Adipocyte (in vitro differentiated cells): Measurements from ENCODE around the gene HPN.
"Not testable (repeated sequence)": the region's sequence is repeated elsewhere in the genome, so short reads cannot be mapped to it uniquely, and the experiment has no call there.

ENCODE experiments used
- DNase-seq: peaks from one replicate; pipeline ENCODE4 v3.0.0-alpha.2; 2015; ENCODE audit warnings: low read depth
- H3K27me3 ChIP-seq: replicated peaks from 2 replicates; pipeline ENCODE4 v1.7.0; 2013; ENCODE audit warnings: mild to moderate bottlenecking, low read length, moderate library complexity; ENCODE audit not compliant: control insufficient read depth, insufficient read depth
- H3K36me3 ChIP-seq: 2 replicates; pipeline ENCODE4 v1.7.0; 2013; ENCODE audit warnings: low read length, mild to moderate bottlenecking, moderate library complexity; ENCODE audit not compliant: control insufficient read depth, insufficient read depth, severe bottlenecking
- H3K4me1 ChIP-seq: 2 replicates; pipeline ENCODE4 v1.7.0; 2013; ENCODE audit warnings: mild to moderate bottlenecking, low read length, moderate library complexity; ENCODE audit not compliant: control insufficient read depth, insufficient read depth
- H3K4me3 ChIP-seq: 2 replicates; pipeline ENCODE4 v1.7.0; 2013; ENCODE audit warnings: mild to moderate bottlenecking, low read length, moderate library complexity
- H3K9ac ChIP-seq: 2 replicates; pipeline ENCODE4 v1.7.0; 2013; ENCODE audit warnings: mild to moderate bottlenecking, low read length, moderate library complexity
- H3K9me3 ChIP-seq: 2 replicates; pipeline ENCODE4 v1.7.0; 2013; ENCODE audit warnings: mild to moderate bottlenecking, low read length, moderate library complexity; ENCODE audit not compliant: control insufficient read depth

The HPN gene

DNA sequence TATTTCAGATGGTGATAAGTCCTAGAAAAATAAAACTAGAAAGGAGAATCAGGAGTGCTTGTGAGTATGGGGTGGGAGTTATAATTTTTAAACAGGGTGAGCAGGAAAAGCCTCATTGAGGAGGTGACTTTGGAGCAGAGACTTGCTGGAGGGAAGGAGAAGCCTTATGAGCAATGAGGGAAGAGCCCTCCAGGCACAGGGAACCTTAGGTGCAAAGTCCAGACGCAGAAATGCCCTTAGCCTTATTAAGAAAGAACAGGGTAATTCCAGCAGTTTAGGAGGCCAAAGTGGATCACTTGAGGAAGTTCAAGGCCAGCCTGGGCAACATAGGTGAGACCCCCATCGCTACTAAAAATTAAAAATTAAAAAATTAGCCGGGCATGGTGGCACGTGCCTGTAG lies 53.1 kb downstream of the HPN start:
- Histone ChIP-seq H3K9me3 (no peaks in the 10 kb centered on the region), H3K9ac (no peak overlapping the region), H3K4me3 (no peak overlapping the region), H3K36me3 (no peaks in the 10 kb centered on the region), H3K4me1 (peaks cover 4% of the 10 kb centered on the region), H3K27me3 (peaks cover 7% of the 10 kb centered on the region)
- DNase-seq, result no peak

DNA sequence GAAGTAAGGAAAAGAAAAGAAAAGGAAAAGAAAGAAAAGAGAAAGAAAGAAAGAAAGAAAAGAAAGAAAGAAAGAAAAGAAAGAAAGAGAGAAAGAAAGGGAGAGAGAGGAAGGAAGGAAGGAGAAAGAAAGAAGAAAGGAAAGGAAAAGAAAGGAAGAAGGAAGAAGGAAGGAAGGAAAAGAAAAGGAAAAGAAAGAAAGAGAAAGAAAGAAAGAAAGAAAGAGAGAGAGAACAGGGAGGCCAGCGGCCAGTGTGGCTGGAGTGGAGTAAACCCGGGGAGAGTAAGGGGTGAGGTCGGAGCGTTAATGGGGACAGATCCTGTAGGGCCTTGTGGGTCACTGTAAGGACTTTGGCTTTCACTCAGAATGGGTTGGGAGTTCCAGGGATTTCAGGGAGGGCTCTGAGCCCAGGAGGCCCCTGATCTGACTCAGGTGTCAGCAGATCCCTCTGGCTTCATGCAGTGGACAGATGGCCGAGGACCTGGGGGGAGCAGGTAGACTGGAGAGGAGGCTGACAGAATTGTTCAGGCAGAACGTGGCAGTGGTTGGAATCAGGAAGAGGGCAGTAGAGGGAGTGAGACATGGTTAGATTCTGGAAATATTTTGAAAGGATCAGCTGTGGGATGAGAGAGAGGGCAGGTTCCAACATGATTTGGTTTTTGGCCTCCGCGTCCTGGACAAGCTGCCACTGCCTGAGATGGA lies 54.3 kb downstream of the HPN start:
- no peaks in the 10 kb centered on the region for H3K9me3 ChIP-seq
- H3K9ac ChIP-seq, result no peak overlapping the region
- H3K27me3 ChIP-seq, result peaks cover 7% of the 10 kb centered on the region
- H3K4me1 ChIP-seq, result peaks cover 1% of the 10 kb centered on the region
- no peaks in the 10 kb centered on the region for H3K36me3 ChIP-seq
- no peak overlapping the region for H3K4me3 ChIP-seq
- DNase-seq, result no peak

DNA sequence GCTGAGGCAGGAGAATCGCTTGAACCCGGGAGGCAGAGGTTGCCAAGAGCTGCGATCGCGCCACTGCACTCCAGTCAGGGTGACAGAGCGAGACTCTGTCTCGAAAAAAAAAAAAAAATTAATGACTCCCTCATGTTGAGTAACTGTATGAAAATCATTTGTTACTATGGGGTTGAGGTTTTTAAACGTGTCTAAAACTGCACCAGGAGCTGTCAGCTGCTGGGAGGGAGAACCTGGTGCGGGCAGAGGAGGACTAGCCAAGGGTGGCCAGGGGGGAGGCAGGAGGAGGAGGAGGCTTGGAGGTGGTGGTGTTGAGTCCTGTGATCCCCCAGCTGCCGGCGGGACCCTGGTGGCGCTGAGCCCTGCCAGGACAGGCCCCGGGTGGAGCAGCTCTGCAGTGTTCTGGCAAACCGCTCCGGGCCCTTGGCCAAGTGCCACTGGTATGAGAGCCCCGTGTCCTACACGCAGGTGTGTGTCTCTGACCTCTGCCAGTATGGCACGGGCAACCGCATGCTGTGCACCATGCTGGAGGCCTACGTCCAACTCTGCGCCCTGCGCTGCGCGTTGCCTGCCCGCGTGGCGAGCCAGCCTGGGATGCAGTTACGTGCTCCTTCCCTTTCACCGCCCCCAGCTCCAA lies 57.0 kb downstream of the HPN start:
- DNase-seq, result no peak
- no peak overlapping the region for H3K4me3 ChIP-seq
- H3K27me3 ChIP-seq, result peaks cover 5% of the 10 kb centered on the region
- no peaks in the 10 kb centered on the region for H3K9me3 ChIP-seq
- no peak overlapping the region for H3K9ac ChIP-seq
- H3K4me1 ChIP-seq, result no peaks in the 10 kb centered on the region
- H3K36me3 ChIP-seq, result no peaks in the 10 kb centered on the region

DNA sequence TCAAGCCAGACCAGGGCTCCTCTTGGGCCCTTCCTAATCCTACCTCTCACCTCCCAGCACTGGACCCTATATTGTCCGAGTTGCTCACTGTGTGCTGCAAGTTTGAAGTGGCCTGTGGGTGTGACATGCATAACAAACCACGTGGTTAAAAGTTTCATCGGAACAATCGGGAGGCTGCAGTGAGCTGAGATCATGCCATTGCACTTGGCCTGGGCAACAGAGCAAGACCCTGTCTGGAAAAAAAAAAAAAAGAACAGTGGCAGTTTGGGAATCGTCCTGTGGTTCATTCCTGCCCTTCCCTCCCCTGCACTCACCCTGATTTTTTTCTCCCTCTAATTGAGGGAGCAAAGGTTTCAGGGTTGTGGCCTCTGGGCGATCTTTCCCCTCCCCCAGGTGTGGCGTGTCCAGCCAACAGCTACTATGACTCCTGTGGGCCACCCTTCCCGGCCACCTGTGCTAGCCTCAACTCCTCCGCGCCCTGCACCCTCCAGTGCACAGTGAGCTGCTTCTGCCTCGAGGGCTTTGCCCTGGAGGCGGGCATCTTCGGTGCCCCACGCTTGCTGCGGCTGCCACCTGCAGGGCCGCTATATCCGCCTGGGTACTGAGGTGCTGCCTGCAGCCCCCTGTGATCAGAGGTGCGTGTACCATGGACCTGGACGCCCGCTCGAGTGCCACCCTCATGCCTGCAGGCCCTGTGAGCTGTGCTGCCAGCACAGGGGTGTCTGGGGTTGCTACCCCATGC lies 57.8 kb downstream of the HPN start:
- no peaks in the 10 kb centered on the region for H3K36me3 ChIP-seq
- DNase-seq, result no peak

DNA sequence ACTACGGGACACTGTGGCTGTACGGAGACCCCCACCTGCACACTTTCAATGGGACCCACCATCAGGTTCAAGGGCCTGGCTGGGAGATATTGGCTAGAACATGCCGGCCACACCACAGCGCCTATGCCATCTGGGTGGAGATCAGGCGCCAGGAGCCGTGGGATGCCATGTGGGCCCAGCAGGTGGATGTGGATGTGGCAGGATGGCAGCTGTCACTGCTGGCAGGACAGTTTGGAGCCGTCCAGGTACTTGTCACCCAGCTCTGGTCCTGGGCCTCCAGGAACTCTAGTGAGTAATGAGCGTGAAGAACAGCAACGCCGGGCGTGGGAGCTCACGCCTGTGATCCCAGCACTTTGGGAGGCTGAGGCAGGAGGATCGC lies 58.4 kb downstream of the HPN start:
- Histone ChIP-seq H3K4me1 (no peaks in the 10 kb centered on the region), H3K9ac (no peak overlapping the region), H3K27me3 (peaks cover 5% of the 10 kb centered on the region), H3K9me3 (no peaks in the 10 kb centered on the region), H3K4me3 (no peak overlapping the region), H3K36me3 (no peaks in the 10 kb centered on the region)
- no peak for DNase-seq

More for the DNA sequence above, 57.8 kb downstream of the HPN start:
- H3K4me1 ChIP-seq, result no peaks in the 10 kb centered on the region
- H3K27me3 ChIP-seq, result peaks cover 5% of the 10 kb centered on the region
- H3K9me3 ChIP-seq, result no peaks in the 10 kb centered on the region
- no peak overlapping the region for H3K4me3 ChIP-seq
- no peak overlapping the region for H3K9ac ChIP-seq

DNA sequence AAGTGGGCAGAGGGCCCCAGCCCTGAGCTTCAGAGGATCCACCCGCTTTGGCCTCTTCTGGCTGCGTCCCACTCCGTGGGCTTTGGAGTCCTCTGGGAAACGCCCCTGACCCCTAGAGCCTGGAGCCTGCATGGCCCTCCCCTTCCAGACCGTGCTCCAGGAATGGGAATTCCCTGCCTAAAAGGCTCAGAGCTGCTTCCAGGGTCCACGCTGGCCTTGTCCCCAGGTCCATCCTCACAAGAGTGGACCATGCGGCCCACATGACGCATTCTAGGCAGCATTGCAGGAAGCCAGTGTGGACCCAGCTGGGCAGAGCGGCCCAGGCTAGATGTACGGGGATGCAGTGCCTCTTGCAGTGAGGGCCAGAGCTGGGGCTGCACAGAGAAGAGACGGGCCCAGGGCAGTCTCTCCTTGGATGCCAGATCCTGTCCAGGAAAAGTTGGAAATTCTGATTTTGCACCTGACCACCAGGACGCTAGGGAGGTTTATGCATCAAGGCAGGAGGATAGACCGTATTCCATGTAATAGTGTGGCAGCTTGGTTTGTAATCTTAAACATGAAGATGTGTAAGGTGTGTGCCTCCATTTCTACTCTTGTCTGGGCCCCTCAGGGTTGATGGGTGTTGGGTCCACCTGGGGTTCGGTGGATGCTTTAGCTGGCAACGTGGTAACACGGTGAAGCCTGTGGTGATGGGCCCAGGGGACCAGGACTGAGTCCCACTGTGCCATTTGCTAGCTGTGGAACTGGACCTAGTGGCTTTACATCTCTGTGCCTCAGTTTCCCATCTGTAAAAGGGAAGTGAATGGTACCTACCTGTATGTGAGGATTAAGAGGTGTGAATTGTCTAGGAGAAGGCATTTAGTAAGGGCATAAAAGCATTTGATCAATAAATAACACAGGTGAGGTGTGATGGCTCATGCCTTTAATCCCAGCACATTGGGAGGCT lies 59.3 kb downstream of the HPN start:
- Histone ChIP-seq H3K27me3 (peaks cover 5% of the 10 kb centered on the region), H3K36me3 (no peaks in the 10 kb centered on the region), H3K9me3 (no peaks in the 10 kb centered on the region), H3K4me1 (no peaks in the 10 kb centered on the region), H3K4me3 (no peak overlapping the region), H3K9ac (no peak overlapping the region)
- no peak for DNase-seq

DNA sequence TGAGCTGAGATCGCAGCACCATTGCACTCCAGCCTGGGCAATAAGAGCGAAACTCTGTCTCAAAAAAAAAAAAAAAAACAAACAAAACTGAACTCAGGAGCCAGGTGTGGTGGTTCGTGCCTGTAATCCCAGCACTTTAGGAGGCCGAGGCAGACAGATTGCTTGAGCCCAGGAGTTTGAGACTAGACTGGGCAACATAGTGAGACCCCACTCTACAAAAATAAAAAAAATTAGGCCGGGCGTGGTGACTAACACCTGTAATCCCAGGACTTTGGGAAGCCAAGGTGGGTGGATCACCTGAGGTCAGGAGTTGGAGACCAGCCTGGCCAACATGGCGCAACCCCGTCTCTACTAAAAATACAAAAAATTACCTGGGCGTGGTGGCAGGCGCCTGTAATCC lies 60.4 kb downstream of the HPN start:
- not testable (repeated sequence) for DNase-seq, H3K36me3 ChIP-seq

DNA sequence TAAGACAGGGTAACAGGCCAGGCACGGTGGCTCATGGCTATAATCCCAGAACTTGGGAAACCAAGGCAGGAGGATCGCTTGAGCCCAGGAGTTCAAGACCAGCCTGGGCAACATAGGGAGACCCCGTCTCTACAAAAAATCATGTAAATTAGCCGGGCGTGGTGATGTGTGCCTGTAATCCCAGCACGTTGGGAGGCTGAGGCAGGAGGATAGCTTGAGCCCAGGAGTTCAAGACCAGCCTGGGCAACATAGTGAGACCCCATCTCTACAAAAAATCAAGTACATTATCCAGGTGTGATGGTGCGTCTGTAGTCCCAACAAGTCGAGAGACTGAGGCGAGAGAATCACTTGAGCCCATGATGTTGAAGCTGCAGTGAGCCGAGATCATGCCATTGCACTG lies 62.1 kb downstream of the HPN start:
- not testable (repeated sequence) for H3K27me3 ChIP-seq, H3K36me3 ChIP-seq, H3K4me3 ChIP-seq, DNase-seq, H3K9ac ChIP-seq, H3K9me3 ChIP-seq, H3K4me1 ChIP-seq

More for the DNA sequence above, 60.4 kb downstream of the HPN start:
- not testable (repeated sequence) for H3K4me3 ChIP-seq, H3K27me3 ChIP-seq, H3K9me3 ChIP-seq, H3K9ac ChIP-seq, H3K4me1 ChIP-seq

DNA sequence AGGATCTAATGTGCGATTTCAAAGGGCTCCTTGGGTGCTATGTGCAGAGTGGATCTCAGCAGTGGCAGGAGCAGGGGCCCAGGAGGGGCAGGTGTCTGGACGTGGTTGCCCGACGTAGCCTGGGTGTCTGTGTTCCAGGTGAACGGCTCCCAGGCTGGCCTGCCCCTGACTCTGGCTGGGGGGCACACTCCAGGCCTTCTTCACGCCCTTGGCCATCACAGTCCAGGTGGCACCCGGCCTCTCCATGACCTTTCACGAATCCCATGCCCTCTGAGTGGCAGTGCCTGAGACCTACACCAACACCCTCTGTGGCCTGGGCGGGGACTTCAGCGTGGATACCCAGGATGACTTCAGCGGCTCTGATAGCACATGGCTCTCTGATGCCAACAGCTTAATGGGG lies 62.8 kb downstream of the HPN start:
- no peaks in the 10 kb centered on the region for H3K9me3 ChIP-seq

DNA sequence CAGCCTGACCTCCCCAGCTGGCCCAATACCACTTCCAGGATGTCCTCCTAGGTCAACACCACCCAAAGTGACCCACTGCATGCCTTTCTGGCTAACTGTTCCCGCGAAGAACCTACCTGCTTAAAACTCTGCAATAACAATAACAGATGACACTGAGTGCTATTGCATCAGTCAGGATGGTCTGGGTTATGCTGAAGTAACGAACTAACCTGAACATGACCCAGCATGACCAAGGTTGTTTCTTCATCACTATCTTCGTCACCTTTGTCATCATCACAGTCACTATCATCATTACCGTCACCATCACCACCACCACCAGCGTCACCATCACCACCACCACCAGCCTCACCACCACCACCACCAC lies 63.5 kb downstream of the HPN start:
- Histone ChIP-seq H3K27me3 (no peaks in the 10 kb centered on the region), H3K9ac (no peak overlapping the region), H3K36me3 (no peaks in the 10 kb centered on the region), H3K9me3 (no peaks in the 10 kb centered on the region), H3K4me3 (no peak overlapping the region), H3K4me1 (peaks cover 7% of the 10 kb centered on the region)
- DNase-seq, result no peak

More for the DNA sequence above, 62.8 kb downstream of the HPN start:
- Histone ChIP-seq H3K9ac (no peak overlapping the region), H3K27me3 (no peaks in the 10 kb centered on the region), H3K4me1 (peaks cover 7% of the 10 kb centered on the region), H3K36me3 (no peaks in the 10 kb centered on the region), H3K4me3 (no peak overlapping the region)
- no peak for DNase-seq
